CD4-positive, CD25-positive, alpha-beta regulatory T cell (primary cell): ENCODE results near the gene JUN. TPM values are rescaled to one million over a fixed set of nuclear protein-coding genes. Genes with fewer than 3 reads are reported as not detected.

Experiments used
- ATAC-seq, 2 donors: fragments of 150-1000 bp; cut with Tn5 transposase; one replicate each; pipeline ENCODE4 v1.10.0; 2021; ENCODE audit warnings: low read depth in 2 of 2, moderate number of reproducible peaks in 2 of 2, moderate library complexity in 1 of 2
- DNase-seq, 3 donors: peaks; one replicate each; pipeline versions ENCODE4 v3.0.0 to v3.0.0-alpha.2; 2012 to 2022; ENCODE audit warnings: mixed read lengths in 1 of 3
- H3K27ac ChIP-seq: one replicate; pipeline ENCODE4 v1.7.0; 2013; ENCODE audit warnings: mild to moderate bottlenecking, low read length; ENCODE audit not compliant: insufficient read depth, poor library complexity, severe bottlenecking
- H3K27me3 ChIP-seq: one replicate; pipeline ENCODE4 v1.7.0; 2013; ENCODE audit warnings: low read length; ENCODE audit not compliant: control insufficient read depth, insufficient read depth
- H3K36me3 ChIP-seq: one replicate; pipeline ENCODE4 v1.7.0; 2013; ENCODE audit warnings: mild to moderate bottlenecking, low read length, moderate library complexity; ENCODE audit not compliant: control insufficient read depth, insufficient read depth
- H3K4me1 ChIP-seq: 2 replicates; pipeline ENCODE4 v1.7.0; 2013; ENCODE audit warnings: mild to moderate bottlenecking, low read length; ENCODE audit not compliant: insufficient read depth, control insufficient read depth, poor library complexity, severe bottlenecking
- H3K4me3 ChIP-seq: one replicate; pipeline ENCODE4 v1.7.0; 2013; ENCODE audit warnings: low read depth, mild to moderate bottlenecking, low read length, moderate library complexity
- H3K9me3 ChIP-seq, 2 experiments: 1 replicate in 1 of 2; 2 replicates in 1 of 2; pipeline ENCODE4 v1.7.0; 2013; ENCODE audit warnings: low read length in 2 of 2, mild to moderate bottlenecking in 1 of 2, moderate library complexity in 1 of 2; ENCODE audit not compliant: control insufficient read depth in 2 of 2
- H3K27ac Mint-ChIP-seq, 3 donors: one replicate each; pipeline ENCODE4 v1.8.0; 2020 to 2022; ENCODE audit warnings: mild to moderate bottlenecking in 3 of 3, mixed read lengths in 3 of 3, moderate library complexity in 2 of 3
- H3K27me3 Mint-ChIP-seq: one replicate; pipeline ENCODE4 v1.8.0; 2022; ENCODE audit warnings: mild to moderate bottlenecking, mixed read lengths
- H3K36me3 Mint-ChIP-seq: one replicate; pipeline ENCODE4 v1.8.0; 2020; ENCODE audit warnings: mixed read lengths
- H3K4me1 Mint-ChIP-seq, 4 donors: one replicate each; pipeline ENCODE4 v1.8.0; 2020 to 2022; ENCODE audit warnings: mixed read lengths in 4 of 4, mild to moderate bottlenecking in 1 of 4
- H3K4me3 Mint-ChIP-seq, 4 donors: one replicate each; pipeline ENCODE4 v1.8.0; 2020 to 2022; ENCODE audit warnings: mild to moderate bottlenecking in 4 of 4, mixed read lengths in 4 of 4, moderate library complexity in 3 of 4
- H3K9me3 Mint-ChIP-seq, 7 donors: one replicate each; pipeline ENCODE4 v1.8.0; 2020 to 2022; ENCODE audit warnings: mixed read lengths in 7 of 7, mild to moderate bottlenecking in 3 of 7, moderate library complexity in 2 of 7
- polyA plus RNA-seq, 4 donors: library from polyadenylated mRNA; unstranded; fragments of 300-500 nt; fragmentation: Illumina TruSeq; gene quantifications; one replicate each; pipeline ENCODE4 v1.2.3, GENCODE V29; 2021
- total RNA-seq: library from RNA; stranded (reverse); gene quantifications from one replicate; pipeline ENCODE4 v1.2.3, GENCODE V29; 2022

JUN gene
- total RNA-seq (1,538 TPM), polyA plus RNA-seq (10 to 100 TPM; 41.3 to 73.3 (median 48.6) TPM)

DNA sequence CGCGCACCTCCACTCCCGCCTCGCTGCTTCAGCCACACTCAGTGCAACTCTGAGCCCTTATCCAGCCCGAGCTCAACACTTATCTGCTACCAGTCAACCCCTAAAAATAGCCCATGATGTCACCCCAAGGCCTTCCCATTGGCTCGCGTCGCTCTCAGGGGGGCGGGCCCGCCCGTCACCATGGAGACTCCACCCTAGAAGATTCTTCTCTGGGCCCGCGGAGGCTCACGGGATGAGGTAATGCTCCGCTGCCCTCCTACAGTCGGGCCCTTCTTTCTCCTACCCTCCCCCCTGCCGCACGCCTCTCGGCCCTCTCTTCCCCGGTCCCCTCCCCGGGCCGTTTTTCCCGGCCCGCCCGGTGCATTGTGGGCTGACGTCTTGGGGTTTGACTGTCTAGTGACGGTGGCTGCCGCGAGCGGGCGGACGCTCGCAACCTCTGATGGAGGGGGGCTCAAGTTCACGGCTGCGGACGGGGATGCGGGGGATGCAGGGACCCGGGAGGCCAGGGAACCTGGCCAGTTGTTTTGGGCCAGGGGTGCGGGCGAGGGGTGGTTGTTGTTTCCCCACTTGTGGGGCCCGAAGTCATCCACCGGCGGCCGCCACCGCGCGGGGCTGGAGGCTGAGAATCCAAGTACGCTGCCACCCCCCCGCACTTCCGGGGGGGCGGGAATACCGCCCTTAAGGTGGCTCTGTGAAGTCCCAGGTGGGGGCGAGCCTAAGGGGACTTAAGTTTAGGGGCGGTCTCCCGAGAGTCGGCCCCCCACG lies at the start of gene JUN:
TSS of gene JUN (minus strand) at position 55 of the 765 bp plus-strand sequence. CDS start 977 bp downstream, outside the sequence.
- H3K4me1 Mint-ChIP-seq: peaks cover 6 to 28% (median 16%) of the 10 kb centered on the region in 4 donors
- H3K4me3 ChIP-seq: peak within 1 kb of the TSS; percentile 86
- ATAC-seq: peak; percentile 83 to 86

DNA sequence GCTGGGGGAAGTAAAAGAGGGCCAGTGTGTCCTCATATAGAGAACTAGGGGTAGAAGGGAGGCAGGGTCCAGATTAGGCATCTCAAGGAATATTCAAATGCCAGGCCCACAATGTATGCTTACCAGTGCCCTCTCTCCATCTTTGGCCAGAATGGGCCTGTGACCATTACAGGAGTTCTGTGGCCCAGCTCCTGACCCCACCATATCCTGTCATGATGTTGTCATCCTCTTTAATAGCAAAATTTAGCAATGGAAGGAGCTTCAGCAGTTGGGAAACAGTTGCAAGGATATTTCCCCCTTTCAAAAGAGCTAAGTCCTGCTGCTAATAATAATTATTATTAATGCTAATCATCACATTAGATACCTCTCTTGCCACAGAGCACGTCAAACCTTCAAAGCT lies 49.3 kb upstream of the JUN start:
- H3K27ac ChIP-seq: no peak overlapping the region
- H3K4me1 Mint-ChIP-seq: peaks cover 0 to 1% (median 0%) of the 10 kb centered on the region in 4 donors
- no peak for ATAC-seq
- no peaks in the 10 kb centered on the region for H3K4me1 ChIP-seq
- peaks cover 6% of the 10 kb centered on the region for H3K36me3 Mint-ChIP-seq
- H3K4me3 ChIP-seq: no peak overlapping the region
- no peaks in the 10 kb centered on the region for H3K36me3 ChIP-seq
- DNase-seq: no peak
- no peak overlapping the region for H3K4me3 Mint-ChIP-seq
- H3K9me3 ChIP-seq: peaks cover 0 to 3% of the 10 kb centered on the region in 2 experiments
- H3K9me3 Mint-ChIP-seq: peaks cover 0 to 8% (median 4%) of the 10 kb centered on the region in 7 donors
- H3K27me3 ChIP-seq: peaks cover 2% of the 10 kb centered on the region
- peaks cover 5% of the 10 kb centered on the region for H3K27me3 Mint-ChIP-seq
- H3K27ac Mint-ChIP-seq: no peak overlapping the region

More for the DNA sequence above, at the start of gene JUN:
- H3K4me3 Mint-ChIP-seq: peak within 1 kb of the TSS; percentile 91 to 98 (median 96)
- peaks cover 41% of the 10 kb centered on the region for H3K27me3 Mint-ChIP-seq
- peaks cover 0 to 8% (median 2%) of the 10 kb centered on the region in 7 donors for H3K9me3 Mint-ChIP-seq
- peaks cover 0 to 3% of the 10 kb centered on the region in 2 experiments for H3K9me3 ChIP-seq
- no peaks in the 10 kb centered on the region for H3K27me3 ChIP-seq
- peak within 1 kb of the TSS; percentile 99 for H3K27ac ChIP-seq
- DNase-seq: peak; percentile 98 to 99 (median 99)
- H3K36me3 ChIP-seq: no peaks in the 10 kb centered on the region
- peak within 1 kb of the TSS; percentile 97 to 100 (median 98) for H3K27ac Mint-ChIP-seq
- H3K36me3 Mint-ChIP-seq: peaks cover 9% of the 10 kb centered on the region
- H3K4me1 ChIP-seq: peaks cover 32% of the 10 kb centered on the region

DNA sequence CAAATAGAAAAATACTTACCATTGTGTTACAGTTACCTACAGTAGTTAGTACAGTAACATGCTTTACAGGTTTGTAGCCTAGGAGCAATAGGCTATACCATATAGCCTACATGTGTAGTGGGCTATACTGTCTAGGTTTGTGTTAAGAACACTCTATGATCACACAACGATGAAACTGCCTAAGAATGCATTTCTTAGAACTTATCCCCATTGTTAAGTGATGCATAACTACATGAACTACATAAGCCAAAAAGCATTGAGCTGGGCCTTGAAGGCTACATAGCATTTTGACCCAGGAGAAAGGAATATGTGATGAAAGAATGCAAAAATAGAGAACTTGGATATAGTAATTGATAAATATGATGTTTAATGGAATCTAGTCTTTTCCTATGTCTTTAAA lies 46.4 kb upstream of the JUN start:
- Mint-ChIP-seq H3K36me3 (peaks cover 15% of the 10 kb centered on the region), H3K9me3 (peaks cover 3 to 18% (median 8%) of the 10 kb centered on the region in 7 donors), H3K4me1 (no peaks in the 10 kb centered on the region), H3K4me3 (no peak overlapping the region), H3K27me3 (peaks cover 5% of the 10 kb centered on the region), H3K27ac (no peak overlapping the region)
- Histone ChIP-seq H3K4me3 (no peak overlapping the region), H3K27ac (no peak overlapping the region), H3K4me1 (no peaks in the 10 kb centered on the region), H3K9me3 (peaks cover 18% of the 10 kb centered on the region in 2 experiments), H3K36me3 (no peaks in the 10 kb centered on the region), H3K27me3 (no peaks in the 10 kb centered on the region)
- no peak for DNase-seq
- no peak for ATAC-seq

DNA sequence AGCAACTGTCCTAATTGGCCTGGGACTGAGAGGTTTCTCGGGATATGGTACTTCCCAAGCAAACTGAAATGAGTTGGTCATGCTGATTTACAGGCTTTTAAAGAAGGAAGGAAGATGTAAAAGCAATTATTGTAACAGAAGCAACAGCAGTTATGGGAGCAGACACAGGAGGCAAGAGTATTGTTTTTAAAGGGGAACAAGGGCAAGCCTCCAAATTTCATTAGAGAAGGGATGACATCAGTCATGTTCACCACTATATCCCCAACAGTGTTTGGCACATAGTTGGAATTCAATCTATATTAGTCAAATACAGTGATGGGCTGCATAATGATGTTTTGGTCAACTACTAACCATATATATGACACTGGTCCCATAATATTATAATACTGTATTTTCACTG lies 46.0 kb upstream of the JUN start:
- H3K4me3 ChIP-seq: no peak overlapping the region
- H3K27ac ChIP-seq: no peak overlapping the region
- peaks cover 18% of the 10 kb centered on the region in 2 experiments for H3K9me3 ChIP-seq
- H3K27me3 ChIP-seq: no peaks in the 10 kb centered on the region
- Mint-ChIP-seq H3K9me3 (peaks cover 3 to 18% (median 9%) of the 10 kb centered on the region in 7 donors), H3K4me3 (no peak overlapping the region), H3K27ac (no peak overlapping the region), H3K27me3 (peaks cover 5% of the 10 kb centered on the region), H3K4me1 (no peaks in the 10 kb centered on the region), H3K36me3 (peaks cover 15% of the 10 kb centered on the region)
- no peak for DNase-seq
- H3K4me1 ChIP-seq: no peaks in the 10 kb centered on the region
- ATAC-seq: no peak
- no peaks in the 10 kb centered on the region for H3K36me3 ChIP-seq

GRCh38 chr1:58827298-58827697 lies 43.5 kb upstream of the JUN start:
- H3K9me3 Mint-ChIP-seq: peaks cover 3 to 18% (median 9%) of the 10 kb centered on the region in 7 donors
- no peaks in the 10 kb centered on the region for H3K27me3 ChIP-seq
- H3K36me3 Mint-ChIP-seq: peaks cover 15% of the 10 kb centered on the region
- no peaks in the 10 kb centered on the region for H3K36me3 ChIP-seq
- no peak overlapping the region for H3K27ac ChIP-seq
- H3K4me3 Mint-ChIP-seq: no peak overlapping the region
- H3K9me3 ChIP-seq: peaks cover 18% of the 10 kb centered on the region in 2 experiments
- DNase-seq: no peak
- ATAC-seq: no peak
- no peak overlapping the region for H3K27ac Mint-ChIP-seq
- H3K27me3 Mint-ChIP-seq: peaks cover 10% of the 10 kb centered on the region
- H3K4me3 ChIP-seq: no peak overlapping the region
- H3K4me1 Mint-ChIP-seq: no peaks in the 10 kb centered on the region
- H3K4me1 ChIP-seq: no peaks in the 10 kb centered on the region

- Mint-ChIP-seq H3K4me3 (no peak overlapping the region), H3K36me3 (peaks cover 17% of the 10 kb centered on the region)
- no peak overlapping the region for H3K4me3 ChIP-seq
Observed at GRCh38 chr1:58824753-58825389, 41.0 kb upstream of the JUN start.

GRCh38 chr1:58823481-58824010 lies 39.7 kb upstream of the JUN start:
- no peak for DNase-seq
- Histone ChIP-seq H3K9me3 (peaks cover 18% of the 10 kb centered on the region in 2 experiments), H3K4me3 (no peak overlapping the region), H3K4me1 (no peaks in the 10 kb centered on the region), H3K27ac (no peak overlapping the region), H3K27me3 (no peaks in the 10 kb centered on the region), H3K36me3 (no peaks in the 10 kb centered on the region)
- no peak overlapping the region for H3K27ac Mint-ChIP-seq
- peaks cover 12% of the 10 kb centered on the region for H3K27me3 Mint-ChIP-seq
- ATAC-seq: no peak
- no peaks in the 10 kb centered on the region for H3K4me1 Mint-ChIP-seq
- H3K4me3 Mint-ChIP-seq: peak overlapping the region in 1 of 4 donors; percentile 52
- peaks cover under 1 to 16% (median 9%) of the 10 kb centered on the region in 7 donors for H3K9me3 Mint-ChIP-seq
- peaks cover 14% of the 10 kb centered on the region for H3K36me3 Mint-ChIP-seq

More at GRCh38 chr1:58824753-58825389, 41.0 kb upstream of the JUN start:
- Histone ChIP-seq H3K36me3 (no peaks in the 10 kb centered on the region), H3K9me3 (peaks cover 18% of the 10 kb centered on the region in 2 experiments), H3K27ac (no peak overlapping the region), H3K27me3 (no peaks in the 10 kb centered on the region), H3K4me1 (no peaks in the 10 kb centered on the region)
- Mint-ChIP-seq H3K9me3 (peaks cover 3 to 18% (median 9%) of the 10 kb centered on the region in 7 donors), H3K27me3 (peaks cover 17% of the 10 kb centered on the region), H3K4me1 (no peaks in the 10 kb centered on the region), H3K27ac (no peak overlapping the region)
- ATAC-seq (no peak), DNase-seq (no peak)
